CD4-positive, alpha-beta T cell treated with Interleukin-15 for 1 hour (primary cell): ENCODE results near the gene ZNF419.
"Not testable (repeated sequence)": the region's sequence is repeated elsewhere in the genome, so short reads cannot be mapped to it uniquely, and the experiment has no call there.

ENCODE experiments used
- DNase-seq: peaks from one replicate; pipeline ENCODE4 v3.0.0-alpha.2; 2020

The ZNF419 gene

GRCh38 chr19:57487477-57488298 lies at the start of gene ZNF419:
Gene ZNF419, plus strand, starts transcription at chr19:57487750. Its CDS starts 201 bp downstream, at chr19:57487951.
- DNase-seq: peak; percentile 93

- no peak for DNase-seq
Observed at GRCh38 chr19:57437931-57438330, 49.6 kb upstream of the ZNF419 start.

- DNase-seq: no peak
Observed at GRCh38 chr19:57438925-57439324, 48.6 kb upstream of the ZNF419 start.

GRCh38 chr19:57441979-57442752 lies 45.4 kb upstream of the ZNF419 start:
- no peak for DNase-seq

- no peak for DNase-seq
Observed at GRCh38 chr19:57443121-57443696, 44.3 kb upstream of the ZNF419 start.

- DNase-seq: no peak
Observed at GRCh38 chr19:57452307-57452706, 35.2 kb upstream of the ZNF419 start.

- DNase-seq: peak; percentile 22
Observed at GRCh38 chr19:57465680-57466381, 21.7 kb upstream of the ZNF419 start.

- no peak for DNase-seq
Observed at GRCh38 chr19:57466489-57466888, 21.1 kb upstream of the ZNF419 start.

GRCh38 chr19:57473646-57474045 lies 13.9 kb upstream of the ZNF419 start:
- no peak for DNase-seq

GRCh38 chr19:57477191-57478008 lies 10.2 kb upstream of the ZNF419 start, which contains the start of gene ZNF772:
Gene ZNF772, minus strand, starts transcription at chr19:57477566. Its CDS starts 257 bp downstream, at chr19:57477309.
- DNase-seq: peak; percentile 93

GRCh38 chr19:57488299-57488644 lies 722 bp downstream of the ZNF419 start:
- not testable (repeated sequence) for DNase-seq

GRCh38 chr19:57499332-57499679 lies 11.8 kb downstream of the ZNF419 start:
- DNase-seq: not testable (repeated sequence)

- DNase-seq: peak; percentile 96
Observed at GRCh38 chr19:57499680-57500395, 12.3 kb downstream of the ZNF419 start, which contains the start of gene ZNF773. Gene ZNF773, plus strand, starts transcription at chr19:57499938. Its CDS starts 143 bp downstream, at chr19:57500081.

GRCh38 chr19:57500400-57500799 lies 12.8 kb downstream of the ZNF419 start:
- not testable (repeated sequence) for DNase-seq

- DNase-seq: no peak
Observed at GRCh38 chr19:57506163-57506562, 18.6 kb downstream of the ZNF419 start.

- DNase-seq: no peak
Observed at GRCh38 chr19:57511484-57511883, 23.9 kb downstream of the ZNF419 start.

- DNase-seq: no peak
Observed at GRCh38 chr19:57512845-57513244, 25.3 kb downstream of the ZNF419 start.

- no peak for DNase-seq
Observed at GRCh38 chr19:57515255-57515654, 27.7 kb downstream of the ZNF419 start.

- not testable (repeated sequence) for DNase-seq
Observed at GRCh38 chr19:57518021-57518420, 30.5 kb downstream of the ZNF419 start.

- peak; percentile 90 for DNase-seq
Observed at GRCh38 chr19:57527136-57527881, 39.8 kb downstream of the ZNF419 start, which contains the start of gene ZNF549. Gene ZNF549, plus strand, starts transcription at chr19:57527356. Its CDS starts 218 bp downstream, at chr19:57527574.
